ENCODE results near the gene ADAM22. TPM values are rescaled to one million over a fixed set of nuclear protein-coding genes. Genes with fewer than 3 reads are reported as not detected.

Gene ADAM22
- total and polyA plus RNA-seq, 2 donors (not counting 1 experiment from before 2014, with no cell fraction given): 0.18 to 0.66 TPM

- Histone ChIP-seq H3K36me3 (ENCODE audit: control insufficient read depth, insufficient read depth, low read length) (no peaks in the 10 kb centered on the region), H3K4me1 (ENCODE audit: control insufficient read depth, extremely low read depth, insufficient read depth, low read length) (no peaks in the 10 kb centered on the region), H3K4me2 (ENCODE audit: extremely low read depth, insufficient read depth, low read length) (no peak overlapping the region), H3K27ac (ENCODE audit: insufficient read depth, low read length) (no peak overlapping the region), H2AFZ (ENCODE audit: low read length) (no peak overlapping the region), H3K9ac (ENCODE audit: insufficient read depth, low read length) (no peak overlapping the region), H3K79me2 (ENCODE audit: control insufficient read depth, insufficient read depth, low read length) (no peaks in the 10 kb centered on the region), H3K4me3 (replicated peaks in 1 of 4; ENCODE audit: control extremely low read depth in 1 of 4, insufficient read depth in 1 of 4, low read depth in 3 of 4, low read length in 4 of 4) (no peak overlapping the region), H3K9me3 (ENCODE audit: control insufficient read depth, insufficient read depth, low read depth, low read length) (no peaks in the 10 kb centered on the region), H4K20me1 (ENCODE audit: control insufficient read depth, extremely low read depth, insufficient read depth, low read length) (no peaks in the 10 kb centered on the region), H3K27me3 (ENCODE audit: control insufficient read depth, insufficient read depth, low read length) (no peaks in the 10 kb centered on the region)
- DNase-seq (ENCODE audit: low read depth in 2 of 2): no peak
- TF ChIP-seq CTCF (conservative IDR thresholded peaks at IDR 0.05 in 1 of 2, IDR thresholded peaks at IDR 0.05 in 1 of 2; ENCODE audit: low read depth in 1 of 2, low read length in 2 of 2): no peak
- no peak for TF ChIP-seq EZH2 (IDR thresholded peaks at IDR 0.05; ENCODE audit: low read length, missing control alignments)
Measured at GRCh38 chr7:88092676-88092999, 158.6 kb downstream of the ADAM22 start.

GRCh38 chr7:88101769-88102168, 167.7 kb downstream of the ADAM22 start:
- H3K27ac ChIP-seq (ENCODE audit: insufficient read depth, low read length): no peak overlapping the region
- H3K4me3 ChIP-seq (replicated peaks in 1 of 4; ENCODE audit: control extremely low read depth in 1 of 4, insufficient read depth in 1 of 4, low read depth in 3 of 4, low read length in 4 of 4): no peak overlapping the region
- no peaks in the 10 kb centered on the region for H3K4me1 ChIP-seq (ENCODE audit: control insufficient read depth, extremely low read depth, insufficient read depth, low read length)
- no peaks in the 10 kb centered on the region for H3K27me3 ChIP-seq (ENCODE audit: control insufficient read depth, insufficient read depth, low read length)
- H3K79me2 ChIP-seq (ENCODE audit: control insufficient read depth, insufficient read depth, low read length): no peaks in the 10 kb centered on the region
- no peak for DNase-seq (ENCODE audit: low read depth in 2 of 2)
- no peaks in the 10 kb centered on the region for H3K9me3 ChIP-seq (ENCODE audit: control insufficient read depth, insufficient read depth, low read depth, low read length)
- H3K4me2 ChIP-seq (ENCODE audit: extremely low read depth, insufficient read depth, low read length): no peak overlapping the region
- H3K9ac ChIP-seq (ENCODE audit: insufficient read depth, low read length): no peak overlapping the region
- H2AFZ ChIP-seq (ENCODE audit: low read length): no peak overlapping the region
- no peaks in the 10 kb centered on the region for H3K36me3 ChIP-seq (ENCODE audit: control insufficient read depth, insufficient read depth, low read length)
- no peaks in the 10 kb centered on the region for H4K20me1 ChIP-seq (ENCODE audit: control insufficient read depth, extremely low read depth, insufficient read depth, low read length)
- TF ChIP-seq EZH2 (IDR thresholded peaks at IDR 0.05; ENCODE audit: low read length, missing control alignments) (no peak), CTCF (conservative IDR thresholded peaks at IDR 0.05 in 1 of 2, IDR thresholded peaks at IDR 0.05 in 1 of 2; ENCODE audit: low read depth in 1 of 2, low read length in 2 of 2) (no peak)

DNA sequence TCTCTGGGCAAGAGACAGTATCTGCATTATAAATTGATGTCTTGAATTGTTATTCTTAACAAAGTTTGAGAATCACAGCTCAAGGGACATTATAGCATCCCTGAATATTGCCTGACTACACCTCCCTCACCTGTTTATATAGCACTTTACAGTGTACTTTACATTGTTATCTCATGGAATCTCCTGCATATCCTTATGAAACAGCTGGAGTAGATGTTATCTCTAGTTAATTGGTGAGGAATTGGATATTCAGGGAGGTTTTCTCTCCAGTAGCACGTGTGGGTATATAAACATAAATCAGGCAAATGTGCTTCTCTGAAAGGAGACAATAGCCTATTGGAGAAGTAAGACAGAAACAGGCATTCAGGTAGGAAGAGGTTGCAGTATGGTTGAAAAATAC, 168.6 kb downstream of the ADAM22 start:
- TF ChIP-seq EZH2 (IDR thresholded peaks at IDR 0.05; ENCODE audit: low read length, missing control alignments) (no peak), CTCF (conservative IDR thresholded peaks at IDR 0.05 in 1 of 2, IDR thresholded peaks at IDR 0.05 in 1 of 2; ENCODE audit: low read depth in 1 of 2, low read length in 2 of 2) (no peak)
- no peak overlapping the region for H3K27ac ChIP-seq (ENCODE audit: insufficient read depth, low read length)
- H3K4me3 ChIP-seq (replicated peaks in 1 of 4; ENCODE audit: control extremely low read depth in 1 of 4, insufficient read depth in 1 of 4, low read depth in 3 of 4, low read length in 4 of 4): no peak overlapping the region
- H2AFZ ChIP-seq (ENCODE audit: low read length): no peak overlapping the region
- H3K9ac ChIP-seq (ENCODE audit: insufficient read depth, low read length): no peak overlapping the region
- no peaks in the 10 kb centered on the region for H3K9me3 ChIP-seq (ENCODE audit: control insufficient read depth, insufficient read depth, low read depth, low read length)
- no peak for DNase-seq (ENCODE audit: low read depth in 2 of 2)
- H3K4me2 ChIP-seq (ENCODE audit: extremely low read depth, insufficient read depth, low read length): no peak overlapping the region
- no peaks in the 10 kb centered on the region for H3K4me1 ChIP-seq (ENCODE audit: control insufficient read depth, extremely low read depth, insufficient read depth, low read length)
- no peaks in the 10 kb centered on the region for H3K79me2 ChIP-seq (ENCODE audit: control insufficient read depth, insufficient read depth, low read length)
- no peaks in the 10 kb centered on the region for H3K36me3 ChIP-seq (ENCODE audit: control insufficient read depth, insufficient read depth, low read length)
- no peaks in the 10 kb centered on the region for H3K27me3 ChIP-seq (ENCODE audit: control insufficient read depth, insufficient read depth, low read length)
- no peaks in the 10 kb centered on the region for H4K20me1 ChIP-seq (ENCODE audit: control insufficient read depth, extremely low read depth, insufficient read depth, low read length)
